OCI-M2 (cell line): ENCODE data around the gene MEIKIN.

Source experiments
- DNase-seq: peaks from one replicate; lab custom pipeline; 2025; ENCODE audit not compliant: unreplicated experiment; lab: John Stamatoyannopoulos, UW

The MEIKIN gene

GRCh38 chr5:131774652-131775367 is 170.7 kb downstream of the MEIKIN start:
- DNase-seq: no peak

GRCh38 chr5:131773805-131774204 is 171.7 kb downstream of the MEIKIN start:
- DNase-seq: no peak

- DNase-seq: no peak
These were observed 173.8 kb downstream of the MEIKIN start for GRCh38 chr5:131771692-131772091.

GRCh38 chr5:131769961-131770360 is 175.5 kb downstream of the MEIKIN start:
- no peak for DNase-seq

GRCh38 chr5:131769336-131769735 is 176.1 kb downstream of the MEIKIN start:
- DNase-seq: no peak

GRCh38 chr5:131767891-131768290 is 177.6 kb downstream of the MEIKIN start:
- no peak for DNase-seq

- no peak for DNase-seq
These were observed 178.8 kb downstream of the MEIKIN start for GRCh38 chr5:131766689-131767088.

- DNase-seq: no peak
These were observed 180.2 kb downstream of the MEIKIN start for GRCh38 chr5:131765261-131765660.

GRCh38 chr5:131763968-131764367 is 181.5 kb downstream of the MEIKIN start:
- no peak for DNase-seq

GRCh38 chr5:131760793-131761192 is 184.7 kb downstream of the MEIKIN start:
- no peak for DNase-seq

- DNase-seq: no peak
These were observed 185.8 kb downstream of the MEIKIN start for GRCh38 chr5:131759704-131760103.

GRCh38 chr5:131758520-131758900 is 187.0 kb downstream of the MEIKIN start:
- DNase-seq: no peak

- no peak for DNase-seq
These were observed 187.5 kb downstream of the MEIKIN start for GRCh38 chr5:131757830-131758519.
